Mononuclear cell (primary cell): ENCODE results near the gene KRT8. TPM values are rescaled to one million over a fixed set of nuclear protein-coding genes. Genes with fewer than 3 reads are reported as not detected.
"Not testable (repeated sequence)": the region's sequence is repeated elsewhere in the genome, so short reads cannot be mapped to it uniquely, and the experiment has no call there.

Experiments used
- H3K27me3 ChIP-seq: 2 replicates; pipeline ENCODE4 v1.6.0; 2011; ENCODE audit warnings: low read length, control low read depth; ENCODE audit not compliant: insufficient read depth
- H3K4me1 ChIP-seq: 2 replicates; pipeline ENCODE4 v1.5.1; 2011; ENCODE audit warnings: mild to moderate bottlenecking, low read length, control low read depth; ENCODE audit not compliant: insufficient read depth
- H3K4me3 ChIP-seq: 2 replicates; pipeline ENCODE4 v1.5.1; 2011; ENCODE audit warnings: mild to moderate bottlenecking, low read length, moderate library complexity
- H3K9me3 ChIP-seq: 2 replicates; pipeline ENCODE4 v1.5.1; 2011; ENCODE audit warnings: low read depth, mild to moderate bottlenecking, control low read depth, low read length
- total RNA-seq: library from RNA; depleted of rRNA; stranded (reverse); fragments of >200 nt; gene quantifications from one replicate; pipeline ENCODE4 v1.2.3, GENCODE V29; 2012

KRT8 gene
- total RNA-seq, 1 donor = 0.31 TPM

GRCh38 chr12:52856787-52857186 is 48.1 kb downstream of the KRT8 start:
- Histone ChIP-seq H3K4me1 (no peaks in the 10 kb centered on the region), H3K9me3 (no peaks in the 10 kb centered on the region), H3K4me3 (no peak overlapping the region), H3K27me3 (no peaks in the 10 kb centered on the region)

GRCh38 chr12:52856077-52856476 is 48.8 kb downstream of the KRT8 start:
- H3K27me3 ChIP-seq, H3K9me3 ChIP-seq, H3K4me1 ChIP-seq, H3K4me3 ChIP-seq: not testable (repeated sequence)

GRCh38 chr12:52851787-52852186 is 53.1 kb downstream of the KRT8 start:
- no peaks in the 10 kb centered on the region for H3K9me3 ChIP-seq
- H3K4me3 ChIP-seq = no peak overlapping the region
- no peaks in the 10 kb centered on the region for H3K27me3 ChIP-seq
- H3K4me1 ChIP-seq = no peaks in the 10 kb centered on the region

- H3K4me3 ChIP-seq = no peak overlapping the region
- no peaks in the 10 kb centered on the region for H3K27me3 ChIP-seq
- H3K9me3 ChIP-seq = no peaks in the 10 kb centered on the region
- no peaks in the 10 kb centered on the region for H3K4me1 ChIP-seq
Observed at GRCh38 chr12:52850681-52851080, 54.2 kb downstream of the KRT8 start.

- Histone ChIP-seq H3K4me3 (no peak overlapping the region), H3K4me1 (no peaks in the 10 kb centered on the region), H3K9me3 (no peaks in the 10 kb centered on the region), H3K27me3 (no peaks in the 10 kb centered on the region)
Observed at GRCh38 chr12:52849511-52849910, 55.4 kb downstream of the KRT8 start.

GRCh38 chr12:52848661-52849255 is 56.1 kb downstream of the KRT8 start, which contains the start of gene KRT78:
KRT78 (minus strand) TSS chr12:52848994; CDS start chr12:52848930, 64 bp downstream.
- Histone ChIP-seq H3K9me3 (no peaks in the 10 kb centered on the region), H3K4me3 (no peak within 1 kb of the TSS), H3K27me3 (no peaks in the 10 kb centered on the region), H3K4me1 (no peaks in the 10 kb centered on the region)

- Histone ChIP-seq H3K27me3 (no peaks in the 10 kb centered on the region), H3K4me3 (no peak overlapping the region), H3K9me3 (no peaks in the 10 kb centered on the region), H3K4me1 (no peaks in the 10 kb centered on the region)
Observed at GRCh38 chr12:52847335-52848102, 57.4 kb downstream of the KRT8 start.

Other genes with a start within 250 kb of the KRT8 start
- gene KRT1, start 224.7 kb downstream of the KRT8 start, total RNA-seq = 1.8 TPM
- not detected for gene KRT77, start 201.6 kb downstream of the KRT8 start, total RNA-seq
- gene KRT76, start 127.7 kb downstream of the KRT8 start, total RNA-seq = not detected
- not detected for gene KRT3, start 109.0 kb downstream of the KRT8 start, total RNA-seq
- not detected for gene KRT4, start 91.0 kb downstream of the KRT8 start, total RNA-seq
- not detected for gene KRT79, start 70.8 kb downstream of the KRT8 start, total RNA-seq
- gene KRT78, start 56.1 kb downstream of the KRT8 start, total RNA-seq = not detected
- 3.8 TPM for gene KRT18, start 44.0 kb upstream of the KRT8 start, total RNA-seq
- 1,510 TPM for gene EIF4B, start 101.4 kb upstream of the KRT8 start, total RNA-seq
- 0.21 TPM for gene TNS2, start 145.0 kb upstream of the KRT8 start, total RNA-seq
- gene SPRYD3, start 174.3 kb upstream of the KRT8 start, total RNA-seq = 9.4 TPM
- gene IGFBP6, start 192.6 kb upstream of the KRT8 start, total RNA-seq = not detected
- 0.21 TPM for gene SOAT2, start 198.4 kb upstream of the KRT8 start, total RNA-seq